Measurements from ENCODE around the gene RAI14.

DNA sequence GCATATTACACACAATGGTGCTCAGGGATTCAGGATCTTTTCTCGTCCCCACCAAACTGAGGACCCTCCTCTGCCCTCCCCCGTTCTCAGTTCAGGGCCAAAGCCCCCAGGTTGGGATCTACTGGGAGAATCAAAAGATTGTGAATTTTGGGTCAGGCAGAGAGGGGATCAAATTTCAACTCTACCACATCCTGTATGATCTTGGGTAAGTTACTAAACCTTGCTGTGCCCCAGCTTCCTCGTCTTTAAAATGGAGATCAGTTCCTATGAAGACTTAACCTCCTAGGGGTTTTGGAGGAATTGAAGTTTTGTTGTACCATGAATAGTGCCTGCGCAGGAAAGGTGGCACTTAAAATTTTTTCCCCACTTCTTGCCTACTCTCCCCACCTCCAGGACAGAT lies 62.4 kb downstream of the RAI14 start:
- TF ChIP-seq SPI1 (IDR thresholded peaks at IDR 0.05; ENCODE audit: low read depth, low read length) (no peak), POU2F2 (IDR thresholded peaks at IDR 0.05; ENCODE audit: low read depth, low read length) (no peak), POLR2A (IDR thresholded peaks at IDR 0.05; ENCODE audit: low read depth, low read length) (no peak), POLR2AphosphoS5 (IDR thresholded peaks at IDR 0.05; ENCODE audit: low read depth, low read length) (no peak)

Data from GM12891 (cell line).